Right renal cortex interstitium (tissue), 3 donors: ENCODE measurements around the gene USP21. TPM values are rescaled to one million over a fixed set of nuclear protein-coding genes. Genes with fewer than 3 reads are reported as not detected.

ENCODE experiments used
- DNase-seq, 3 donors: peaks; one replicate each; pipeline ENCODE4 v3.0.0-alpha.2; 2013; ENCODE audit warnings: low read depth in 3 of 3, low spot score in 2 of 3
- polyA plus RNA-seq, 3 donors: library from polyadenylated mRNA; unstranded; fragments of 120-200 nt; gene quantifications; one replicate each; pipeline ENCODE4 v1.2.1, GENCODE V29; 2013; ENCODE audit not compliant: insufficient read length in 3 of 3

USP21 gene
- polyA plus RNA-seq, 3 donors, result 43.4 to 48.1 (median 47.9) TPM

DNA sequence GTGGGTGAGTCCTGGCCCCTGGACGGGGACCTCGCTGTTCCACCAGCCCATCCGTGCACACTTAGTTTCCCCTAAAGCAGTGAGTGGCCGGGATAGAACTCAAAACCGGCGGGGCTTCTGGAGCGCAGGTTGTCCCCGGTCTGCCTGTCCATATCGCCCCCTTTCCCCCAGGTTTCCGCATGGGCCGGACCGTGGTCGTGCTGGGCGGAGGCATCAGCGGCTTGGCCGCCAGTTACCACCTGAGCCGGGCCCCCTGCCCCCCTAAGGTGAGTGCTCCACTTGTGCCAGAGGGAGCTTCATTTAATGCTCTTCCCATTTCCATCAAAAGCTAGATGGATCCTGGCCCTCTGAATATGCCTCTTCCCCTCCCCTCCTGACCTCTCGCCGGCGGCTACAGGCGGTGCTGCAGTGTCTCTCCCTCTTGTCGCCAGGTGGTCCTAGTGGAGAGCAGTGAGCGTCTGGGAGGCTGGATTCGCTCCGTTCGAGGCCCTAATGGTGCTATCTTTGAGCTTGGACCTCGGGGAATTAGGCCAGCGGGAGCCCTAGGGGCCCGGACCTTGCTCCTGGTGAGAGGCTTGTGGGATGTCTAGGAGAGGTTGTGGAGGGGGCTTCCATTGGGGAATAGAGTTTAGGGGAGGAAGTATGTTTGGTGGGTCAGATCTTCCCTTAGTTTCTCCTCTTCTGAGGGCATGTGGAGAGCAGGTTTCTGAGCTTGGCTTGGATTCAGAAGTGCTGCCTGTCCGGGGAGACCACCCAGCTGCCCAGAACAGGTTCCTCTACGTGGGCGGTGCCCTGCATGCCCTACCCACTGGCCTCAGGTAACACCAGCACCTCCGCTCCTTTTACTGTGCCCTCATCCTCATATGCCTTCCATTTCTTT lies 7.6 kb downstream of the USP21 start:
- no peak for DNase-seq

DNA sequence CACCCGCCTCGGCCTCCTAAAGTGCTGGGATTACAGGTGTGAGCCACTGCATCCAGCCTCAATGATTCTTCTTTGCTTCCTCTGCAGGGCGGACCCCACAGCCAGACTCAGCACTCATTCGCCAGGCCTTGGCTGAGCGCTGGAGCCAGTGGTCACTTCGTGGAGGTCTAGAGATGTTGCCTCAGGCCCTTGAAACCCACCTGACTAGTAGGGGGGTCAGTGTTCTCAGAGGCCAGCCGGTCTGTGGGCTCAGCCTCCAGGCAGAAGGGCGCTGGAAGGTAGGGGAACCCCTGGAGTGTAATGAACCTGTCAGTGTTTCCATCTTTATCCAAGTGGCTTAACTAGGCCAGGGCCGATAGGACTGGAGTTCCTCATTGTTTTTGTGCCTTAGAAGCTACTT lies 9.6 kb downstream of the USP21 start:
- no peak for DNase-seq

DNA sequence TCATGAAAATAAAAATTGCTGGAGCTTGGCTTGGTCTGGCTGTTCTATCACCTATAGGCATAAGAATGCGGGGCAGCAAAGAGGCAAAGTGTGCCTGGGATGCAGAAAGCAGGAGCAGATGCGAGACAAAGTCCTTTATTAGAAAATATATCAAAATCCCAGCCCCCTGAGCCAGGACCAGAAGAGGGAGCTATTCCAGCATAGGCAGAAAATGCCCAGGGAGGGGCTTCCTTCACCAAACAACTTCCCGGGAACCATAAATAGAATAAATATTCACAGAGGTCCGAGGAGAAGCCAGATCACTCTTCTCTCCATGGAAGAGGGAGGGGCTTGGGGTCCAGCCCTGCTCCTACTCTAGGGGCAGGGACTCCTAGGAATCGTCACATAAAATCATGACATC lies 11.9 kb downstream of the USP21 start:
- no peak for DNase-seq

DNA sequence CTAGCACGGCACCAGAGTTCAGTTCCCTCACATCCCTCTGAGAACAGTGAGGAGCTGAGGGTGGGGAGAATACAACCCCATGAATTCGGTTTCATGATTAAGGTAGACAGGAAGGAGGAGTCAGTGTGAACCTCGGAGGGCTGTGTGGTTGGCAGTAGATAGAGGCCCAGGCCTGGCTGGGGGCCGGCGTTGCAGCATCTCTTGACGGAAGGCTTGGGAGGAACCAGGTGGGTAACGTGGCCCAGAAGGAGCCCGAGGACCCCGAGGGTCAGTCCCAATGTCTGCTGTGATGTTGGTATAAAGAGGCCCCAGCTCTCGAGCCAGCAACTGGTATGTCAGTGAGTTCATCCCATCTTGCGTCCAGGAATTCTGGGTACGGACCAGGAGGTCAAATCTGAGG lies 12.4 kb downstream of the USP21 start:
- no peak for DNase-seq

DNA sequence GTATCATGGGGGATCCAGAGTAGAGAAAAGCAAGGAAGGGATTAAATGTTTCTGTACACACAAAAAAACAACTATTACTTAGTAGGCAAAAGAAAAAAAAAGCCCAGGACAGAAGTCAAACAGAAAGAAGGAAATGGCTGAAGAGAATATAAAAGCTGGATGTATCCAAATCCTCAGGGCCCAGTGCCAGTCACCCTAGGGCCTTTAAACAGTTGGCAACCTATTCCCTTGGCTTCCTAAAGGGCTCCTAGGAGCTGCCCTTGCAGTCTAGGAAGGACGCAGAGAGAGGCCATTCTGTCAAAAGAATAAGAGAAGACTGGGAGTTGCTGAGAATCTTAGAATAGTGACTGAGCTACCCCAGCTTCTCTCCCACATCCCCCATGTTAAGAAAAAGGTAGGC lies 13.0 kb downstream of the USP21 start:
- no peak for DNase-seq

DNA sequence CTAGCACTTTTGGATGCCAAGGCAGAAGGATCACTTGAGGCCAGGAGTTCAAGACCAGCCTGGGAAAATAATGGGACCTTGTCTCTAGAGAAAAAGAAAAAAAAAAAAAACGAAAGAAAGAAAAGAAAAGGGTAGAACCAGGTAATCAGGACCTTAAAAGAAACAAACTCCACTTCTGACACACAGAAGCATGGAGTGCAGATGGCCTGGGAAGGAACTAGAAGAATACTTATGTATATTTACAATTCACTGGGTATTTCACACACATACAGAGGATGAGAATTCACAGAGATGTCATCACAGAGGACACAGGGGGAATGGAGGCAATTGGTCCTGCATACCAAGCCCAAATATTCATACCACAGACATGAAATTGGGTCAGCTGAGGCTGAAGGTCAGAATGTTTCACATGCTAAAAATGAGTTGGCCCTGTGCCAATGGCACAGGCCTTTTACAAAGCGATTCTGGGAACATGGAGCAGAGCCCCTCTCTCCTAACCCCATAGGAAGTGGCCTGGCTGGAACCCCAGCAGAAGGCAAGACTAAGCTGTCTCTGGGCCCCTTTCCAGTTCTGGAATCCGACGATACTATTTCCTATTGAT lies 13.6 kb downstream of the USP21 start:
- DNase-seq, result no peak

DNA sequence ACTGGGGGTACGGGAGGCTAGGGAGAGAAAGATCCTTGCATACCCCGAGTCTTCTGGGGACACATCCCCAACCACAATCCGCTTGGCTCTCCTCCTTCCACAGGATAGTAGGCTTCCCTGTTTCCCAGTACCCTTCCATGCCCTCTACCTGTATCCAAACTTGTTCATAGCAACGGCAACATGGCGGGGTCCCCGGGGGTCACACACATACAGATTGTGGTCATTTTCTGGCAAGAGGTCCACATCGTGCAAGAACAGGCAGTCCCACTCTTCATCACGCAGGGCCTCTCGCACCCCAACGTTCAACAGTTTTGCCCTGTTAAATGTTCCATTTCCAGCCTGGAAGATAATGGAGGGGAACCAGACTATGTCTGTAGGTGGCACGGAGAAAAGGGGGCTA lies 14.4 kb downstream of the USP21 start:
- DNase-seq, result no peak

DNA sequence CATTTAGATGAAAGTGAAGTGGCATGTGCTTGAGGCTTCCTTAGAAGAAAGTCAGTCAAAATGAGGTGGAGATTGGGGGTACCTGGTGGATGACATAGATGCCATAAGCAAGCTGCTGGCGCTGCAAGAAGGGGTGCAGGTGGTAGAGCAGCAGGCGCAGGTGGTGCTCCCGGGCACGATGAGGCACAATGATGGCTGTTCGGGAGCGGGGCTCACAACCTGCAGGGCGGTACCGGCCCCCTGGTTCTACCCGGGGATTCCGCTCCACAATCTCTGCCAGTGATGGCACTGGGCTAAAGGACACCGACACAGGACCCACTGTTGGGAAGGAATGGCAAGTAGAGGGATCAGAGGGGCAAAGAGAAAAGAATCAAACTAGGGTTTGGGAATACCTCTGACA lies 15.6 kb downstream of the USP21 start:
- DNase-seq, result no peak

DNA sequence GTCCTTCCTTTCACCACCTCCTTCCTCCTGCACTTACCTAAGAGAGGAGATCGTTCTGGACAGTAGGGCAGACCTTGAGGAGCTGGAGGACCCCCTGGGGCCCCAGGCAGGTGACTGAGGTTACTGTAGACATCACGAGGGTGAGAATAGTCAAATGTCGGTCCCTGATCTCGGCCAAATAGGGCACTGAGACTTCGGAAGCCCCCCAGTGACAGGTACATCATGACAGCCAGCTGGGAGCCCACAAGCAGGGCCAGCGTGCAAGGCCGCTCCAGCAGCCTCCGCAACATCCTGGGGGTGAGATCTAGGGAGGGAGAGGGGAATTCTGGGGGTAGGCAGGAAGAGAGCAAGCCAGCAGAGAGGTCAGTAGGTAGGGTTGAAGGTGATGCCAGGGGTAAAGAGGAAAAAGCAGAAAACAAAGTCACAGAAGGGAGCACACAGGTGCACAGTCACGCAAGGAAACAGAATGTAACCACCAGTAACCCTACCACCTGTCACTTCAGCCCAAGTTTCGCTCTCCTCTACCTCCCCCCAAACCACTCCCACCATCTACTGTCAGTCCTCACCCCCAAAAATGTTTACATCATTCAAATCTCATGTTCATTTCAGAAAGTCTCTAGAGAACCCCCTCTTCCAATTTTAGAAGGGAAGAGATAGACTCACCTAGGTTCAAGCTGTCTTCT lies 16.6 kb downstream of the USP21 start:
- DNase-seq, result no peak

DNA sequence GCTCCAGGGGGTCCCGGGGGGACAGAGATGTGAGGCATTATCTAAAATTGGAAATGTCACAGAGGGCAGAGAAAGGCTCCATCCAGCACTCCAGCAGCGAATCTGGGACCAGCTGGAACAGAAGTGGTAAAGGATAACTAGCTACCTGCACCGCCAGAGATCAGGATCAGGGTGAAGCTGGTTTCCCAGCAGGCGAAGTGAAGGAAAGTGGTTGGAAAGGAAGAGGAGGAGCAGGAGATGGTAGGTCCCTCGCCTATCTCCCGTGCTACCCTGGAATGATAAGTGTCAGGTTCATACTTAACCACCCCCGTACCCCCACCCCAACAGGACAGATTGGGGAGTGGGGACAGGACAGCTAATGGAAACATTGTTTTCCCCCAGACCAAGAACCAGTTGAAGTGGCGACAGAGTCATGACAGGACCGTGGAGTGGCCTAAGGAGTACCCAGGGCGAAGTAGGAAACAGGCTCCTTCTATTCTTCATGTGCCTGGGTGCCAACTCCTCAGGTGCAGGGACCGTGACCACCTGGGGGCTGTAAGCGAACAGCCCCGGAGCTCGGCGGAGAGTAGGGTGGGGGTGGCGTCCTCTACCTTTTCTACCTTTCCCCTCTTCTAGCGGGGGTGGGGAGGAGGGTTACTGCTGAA lies 17.3 kb downstream of the USP21 start:
- no peak for DNase-seq

DNA sequence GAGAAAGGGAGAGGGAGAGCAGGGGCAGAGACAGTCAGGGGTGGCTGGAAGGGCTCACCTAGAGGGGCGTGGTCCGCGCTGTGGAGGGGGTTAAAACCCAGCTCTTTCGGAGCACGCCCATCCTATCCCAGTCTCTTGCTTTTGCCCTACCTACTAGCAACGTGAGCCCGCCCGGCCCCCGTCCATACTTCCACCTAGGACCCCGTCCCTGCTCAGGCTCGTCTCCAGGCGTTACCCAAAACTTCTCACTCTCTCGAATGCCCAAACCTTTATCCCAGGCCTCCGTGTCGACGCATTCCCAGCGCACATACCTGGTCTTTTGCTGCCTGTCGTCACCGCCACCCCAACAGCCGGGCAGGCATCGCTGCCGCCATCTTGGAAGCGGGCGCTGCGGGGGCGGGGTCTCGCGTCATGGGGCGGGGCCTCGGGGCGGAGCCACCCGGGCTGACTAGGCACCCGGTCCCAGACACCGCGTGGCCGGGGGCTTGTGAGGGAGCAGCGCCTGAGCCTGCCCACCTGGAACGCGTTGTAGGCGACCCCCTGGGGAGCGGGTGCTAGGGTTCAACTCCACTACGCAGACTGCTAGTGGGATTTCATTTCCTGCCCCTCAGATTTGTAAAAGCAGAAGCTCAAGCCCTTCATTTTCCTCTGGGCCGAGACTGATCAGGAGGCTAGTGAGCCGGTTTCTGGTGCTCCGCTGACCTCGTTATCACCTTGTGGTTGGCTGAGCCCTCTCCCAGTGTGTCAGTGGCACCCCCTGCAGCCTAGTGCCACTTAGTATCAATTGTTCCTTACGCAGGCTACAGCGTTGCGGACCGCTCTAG lies 18.0 kb downstream of the USP21 start, which contains the start of gene B4GALT3:
Gene B4GALT3, minus strand, starts transcription at position 396 of the 824 bp plus-strand sequence. CDS start 1,447 bp downstream, outside the sequence.
- DNase-seq, result no peak

DNA sequence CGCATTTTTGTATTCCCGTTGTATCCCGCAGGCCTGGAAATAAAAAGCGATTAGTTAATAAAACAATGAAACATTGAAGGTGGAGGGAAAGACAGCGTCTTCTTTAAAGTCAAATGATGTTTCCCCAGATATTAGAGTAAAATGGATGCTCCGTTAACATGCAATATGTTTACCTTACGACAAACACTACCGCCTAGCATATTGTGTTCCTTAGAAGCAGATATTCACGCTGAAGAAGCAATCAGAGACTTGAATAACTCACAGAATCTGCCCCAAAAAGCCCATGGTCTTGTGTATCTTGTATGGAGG lies 18.6 kb downstream of the USP21 start:
- no peak for DNase-seq

DNA sequence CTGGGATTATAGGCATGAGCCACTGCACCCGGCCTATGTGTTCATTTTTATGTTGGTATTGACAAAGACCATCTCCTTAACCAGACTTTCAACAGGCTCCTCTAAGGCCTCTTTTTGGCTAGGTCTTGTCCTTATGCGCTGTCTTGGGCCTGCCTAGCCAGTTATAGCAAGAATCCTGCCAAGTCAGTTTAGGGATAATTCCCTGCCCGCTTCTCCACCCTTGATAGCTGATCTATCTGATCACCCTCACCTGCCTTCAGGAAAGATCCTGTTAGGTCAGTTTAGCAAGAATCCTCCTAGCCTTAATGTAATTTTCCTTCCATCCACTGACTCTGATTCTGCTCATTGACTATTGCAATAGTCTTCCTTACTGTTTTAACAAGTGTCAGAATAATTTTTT lies 20.4 kb downstream of the USP21 start:
- no peak for DNase-seq

DNA sequence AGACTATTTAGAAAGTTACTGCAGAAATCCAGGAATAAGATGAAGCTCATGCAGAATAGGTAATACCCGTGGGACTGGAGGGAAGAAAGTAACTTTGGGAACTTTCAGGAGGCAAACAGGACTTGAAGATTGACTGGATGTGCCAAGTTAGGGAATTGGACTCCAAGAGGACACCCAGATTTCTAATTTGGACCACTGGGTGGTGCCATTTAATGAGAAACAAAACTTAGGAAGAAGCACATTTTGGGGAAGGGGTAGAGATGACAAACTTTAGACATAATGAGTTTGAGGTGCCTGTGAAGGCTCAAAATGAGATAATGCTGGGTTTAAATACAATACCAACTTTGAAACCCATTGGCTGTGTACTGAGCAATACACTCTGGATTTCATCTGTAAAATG lies 21.3 kb downstream of the USP21 start:
- DNase-seq, result no peak

DNA sequence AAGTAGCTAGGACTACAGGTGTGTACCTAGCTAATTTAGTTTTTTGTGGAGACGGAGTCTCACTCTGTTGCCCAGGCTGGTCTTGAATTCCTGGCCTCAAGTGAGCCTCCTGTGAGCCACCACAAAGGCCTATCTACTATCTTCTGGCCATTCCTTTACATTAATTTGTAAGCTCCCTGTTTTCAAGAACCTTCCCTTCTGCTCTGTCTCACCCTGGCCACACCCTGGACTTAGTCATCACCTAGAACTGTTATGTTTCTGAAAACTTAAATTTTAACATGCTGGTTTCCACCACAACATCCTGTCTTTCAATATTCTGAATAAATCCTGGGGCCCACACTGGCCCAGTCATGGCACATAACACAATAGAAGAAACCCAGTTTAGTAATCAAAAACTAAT lies 22.9 kb downstream of the USP21 start:
- DNase-seq, result no peak

DNA sequence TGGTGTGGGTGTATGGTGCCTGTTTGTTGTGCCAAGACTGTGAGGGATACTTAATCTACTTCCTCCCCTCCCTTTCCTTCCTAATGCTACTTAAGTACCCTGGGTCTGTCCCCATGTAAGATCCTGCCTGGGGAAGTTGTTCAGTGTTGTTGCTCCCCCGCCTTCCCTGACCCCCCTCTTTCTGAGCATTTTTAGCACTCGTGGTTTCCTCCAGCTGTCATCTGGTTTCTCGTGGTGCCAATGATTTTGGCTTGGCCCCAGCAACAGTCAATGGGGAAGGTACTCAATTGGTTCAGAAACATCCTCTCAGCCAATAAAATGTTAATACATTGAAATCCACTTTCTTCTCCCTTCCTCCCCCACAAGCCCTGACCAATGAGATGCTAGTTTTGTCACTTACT lies 26.0 kb downstream of the USP21 start:
- DNase-seq, result no peak

DNA sequence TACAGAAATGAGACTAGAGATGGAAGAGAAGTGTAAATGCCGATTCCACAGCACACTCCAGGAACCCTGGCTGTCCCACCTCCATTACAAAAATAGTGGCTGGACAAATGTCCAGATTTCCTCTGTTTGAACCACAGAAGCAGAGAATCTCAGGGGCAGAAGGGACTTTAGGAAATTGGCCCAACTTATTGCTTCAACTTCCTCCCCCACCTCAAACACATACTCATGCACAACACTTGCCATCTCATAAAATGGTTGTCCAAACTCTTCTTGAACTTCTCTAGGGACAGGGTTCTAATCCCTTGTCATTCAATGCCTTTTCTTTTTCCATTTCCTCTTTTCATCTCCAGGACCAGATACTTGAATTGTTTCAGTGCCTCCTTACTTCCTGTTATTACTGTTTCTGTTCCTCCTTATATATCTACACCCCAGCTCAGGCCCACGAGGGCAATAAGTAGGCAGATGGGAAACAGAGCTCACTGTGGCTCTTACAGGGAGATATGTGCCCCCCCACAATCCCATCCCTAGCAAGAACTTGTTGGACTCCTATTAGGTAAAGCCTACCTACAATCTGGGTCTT lies 26.5 kb downstream of the USP21 start:
- DNase-seq, result no peak

DNA sequence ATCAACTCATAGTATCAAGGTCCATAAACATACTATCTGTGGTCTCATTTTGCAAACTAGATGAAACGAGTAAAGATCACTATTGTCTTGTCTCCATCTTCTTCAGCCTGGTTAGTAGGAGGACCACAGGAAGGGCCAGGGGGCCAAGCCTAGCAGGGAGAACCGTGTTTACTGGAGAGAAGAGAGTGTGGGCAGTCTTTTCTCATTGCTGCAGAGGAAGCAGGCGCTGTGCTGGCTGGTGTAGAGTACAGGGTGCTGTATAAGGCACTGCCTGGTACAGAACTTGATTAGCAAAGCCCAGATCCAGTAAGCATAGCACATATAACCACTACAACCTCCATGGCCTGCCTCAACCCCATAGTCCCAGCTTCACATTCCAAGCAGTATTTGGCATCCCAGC lies 28.0 kb downstream of the USP21 start:
- no peak for DNase-seq

DNA sequence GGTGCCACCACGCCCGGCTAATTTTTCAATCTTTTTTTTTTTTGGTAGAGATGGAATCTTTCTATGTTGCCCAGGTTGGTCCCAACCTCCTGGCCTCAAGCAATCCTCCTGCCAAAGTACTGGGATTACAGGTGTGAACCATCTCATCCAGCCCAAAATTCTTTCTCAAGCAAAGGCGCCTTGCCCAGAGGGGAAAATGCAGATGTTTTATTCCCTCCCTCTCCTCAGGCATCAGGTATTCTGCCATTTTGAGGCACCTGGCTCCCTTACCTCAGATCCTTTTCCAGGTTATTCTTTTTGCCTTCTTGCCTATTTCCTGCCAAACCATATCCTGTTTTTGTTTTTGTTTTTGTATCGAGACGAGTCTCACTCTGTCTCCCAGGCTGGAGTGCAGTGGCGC lies 29.1 kb downstream of the USP21 start:
- no peak for DNase-seq

DNA sequence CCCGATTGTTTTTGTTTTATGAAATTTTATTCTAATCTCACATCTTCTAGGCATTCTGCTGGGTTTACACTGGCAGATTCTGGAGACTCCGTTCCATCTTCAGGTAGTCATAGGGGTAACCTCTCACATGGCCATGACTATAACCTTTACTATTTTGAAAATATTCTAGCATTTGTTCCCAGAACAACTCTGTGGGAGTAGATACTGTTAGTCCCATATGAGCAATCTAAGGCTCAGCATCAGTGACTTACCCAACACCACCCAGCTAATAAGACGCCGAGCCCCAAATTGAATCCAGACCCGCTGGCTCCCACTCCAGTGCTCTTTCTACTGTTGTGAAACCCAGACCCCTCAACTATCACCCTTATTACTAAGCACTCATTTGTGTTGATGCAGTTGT lies 29.7 kb downstream of the USP21 start:
- no peak for DNase-seq
